GM23338 (cell line): ENCODE measurements around the gene APOBEC3A. TPM values are rescaled to one million over a fixed set of nuclear protein-coding genes. Genes with fewer than 3 reads are reported as not detected.

Experiments used
- ATAC-seq: fragments of 200-7000 bp; cut with Tn5 transposase; 3 replicates; pipeline ENCODE4 v1.9.1; 2020
- DNase-seq: peaks from one replicate; pipeline ENCODE4 v3.0.0-alpha.2; 2015; ENCODE audit warnings: low spot score
- H2AFZ ChIP-seq: fragments of 200-600 bp; sonication (generic); 2 replicates; pipeline ENCODE4 v1.8.0; 2016; ENCODE audit warnings: antibody characterized with exemption, mild to moderate bottlenecking, moderate library complexity
- H3F3A ChIP-seq: fragments of 200-600 bp; sonication (generic); replicated peaks from 2 replicates; pipeline ENCODE4 v1.8.0; 2017; ENCODE audit warnings: antibody characterized with exemption, mixed run types, low read depth
- H3K27ac ChIP-seq: fragments of 200-600 bp; sonication (generic); 2 replicates; pipeline ENCODE4 v1.6.1; 2016; ENCODE audit warnings: low read depth
- H3K27me3 ChIP-seq: fragments of 200-600 bp; sonication (generic); 2 replicates; pipeline ENCODE4 v1.8.0; 2016; ENCODE audit warnings: mild to moderate bottlenecking, mixed run types, moderate library complexity; ENCODE audit not compliant: insufficient read depth
- H3K36me3 ChIP-seq: fragments of 200-600 bp; sonication (generic); 2 replicates; pipeline ENCODE4 v1.8.0; 2016; ENCODE audit warnings: mild to moderate bottlenecking; ENCODE audit not compliant: insufficient read depth
- H3K4me1 ChIP-seq: fragments of 200-600 bp; sonication (generic); 2 replicates; pipeline ENCODE4 v1.8.0; 2016; ENCODE audit warnings: mild to moderate bottlenecking, moderate library complexity; ENCODE audit not compliant: insufficient read depth
- H3K4me2 ChIP-seq: fragments of 200-600 bp; sonication (generic); 2 replicates; pipeline ENCODE4 v1.7.1; 2017; ENCODE audit warnings: mixed run types
- H3K4me3 ChIP-seq: fragments of 200-600 bp; sonication (generic); 2 replicates; pipeline ENCODE4 v1.6.1; 2016; ENCODE audit warnings: mixed run types
- H3K79me2 ChIP-seq: fragments of 200-600 bp; sonication (generic); replicated peaks from 2 replicates; pipeline ENCODE4 v1.8.0; 2017; ENCODE audit warnings: mild to moderate bottlenecking; ENCODE audit not compliant: insufficient read depth
- H3K9me2 ChIP-seq: fragments of 200-600 bp; sonication (generic); 2 replicates; pipeline ENCODE4 v1.8.0; 2017; ENCODE audit not compliant: insufficient read depth
- H4K20me1 ChIP-seq: fragments of 200-600 bp; sonication (generic); replicated peaks from 2 replicates; pipeline ENCODE4 v1.8.0; 2017; ENCODE audit warnings: mild to moderate bottlenecking; ENCODE audit not compliant: insufficient read depth
- H3K27ac Mint-ChIP-seq: 2 replicates; pipeline ENCODE4 v1.8.0; 2020; ENCODE audit warnings: inconsistent platforms, mild to moderate bottlenecking, moderate library complexity, mixed read lengths
- H3K27me3 Mint-ChIP-seq: 3 replicates; pipeline ENCODE4 v1.8.0; 2022; ENCODE audit warnings: low read depth, mild to moderate bottlenecking, moderate library complexity, mixed read lengths, inconsistent platforms; ENCODE audit not compliant: insufficient read depth, poor library complexity
- H3K36me3 Mint-ChIP-seq: 3 replicates; pipeline ENCODE4 v1.8.0; 2021; ENCODE audit warnings: low read depth, mild to moderate bottlenecking, inconsistent platforms, moderate library complexity, mixed read lengths
- H3K4me1 Mint-ChIP-seq: 3 replicates; pipeline ENCODE4 v1.8.0; 2020; ENCODE audit warnings: mild to moderate bottlenecking, inconsistent platforms, mixed read lengths
- H3K4me3 Mint-ChIP-seq: 3 replicates; pipeline ENCODE4 v1.8.0; 2021; ENCODE audit warnings: moderate library complexity, mild to moderate bottlenecking, inconsistent platforms, mixed read lengths
- H3K9me3 Mint-ChIP-seq: 3 replicates; pipeline ENCODE4 v1.8.0; 2020; ENCODE audit warnings: moderate library complexity, mild to moderate bottlenecking, inconsistent platforms, mixed read lengths
- CREB1 ChIP-seq: fragments of 250-450 bp; sonication (Bioruptor Pico); IDR thresholded peaks from 2 replicates; pipeline ENCODE4 v1.5.0; 2020; ENCODE audit warnings: low read depth, mild to moderate bottlenecking, moderate library complexity
- CTCF ChIP-seq, 2 experiments: fragments of 200-600 bp in 1 of 2; sonication (generic) in 1 of 2; conservative IDR thresholded peaks; 2 replicates each; pipeline versions ENCODE4 v1.5.1 to v1.6.1; 2016 to 2017; ENCODE audit warnings: antibody characterized with exemption in 2 of 2, low read depth in 2 of 2, mild to moderate bottlenecking in 2 of 2, moderate library complexity in 1 of 2
- EZH2 ChIP-seq: fragments of 200-600 bp; sonication (generic); IDR thresholded peaks from one replicate; pipeline ENCODE4 v1.8.0; 2017; ENCODE audit warnings: antibody characterized with exemption, mild to moderate bottlenecking, low read depth; ENCODE audit not compliant: unreplicated experiment
- EZH2phosphoT487 ChIP-seq: fragments of 200-600 bp; sonication (generic); IDR thresholded peaks from one replicate; pipeline ENCODE4 v1.8.1; 2018; ENCODE audit warnings: antibody characterized with exemption; ENCODE audit not compliant: unreplicated experiment
- JUNB ChIP-seq: IDR thresholded peaks from one replicate; pipeline ENCODE4 v1.6.1; 2016; ENCODE audit warnings: antibody characterized with exemption; ENCODE audit not compliant: unreplicated experiment
- NANOG ChIP-seq: IDR thresholded peaks from 2 replicates; pipeline ENCODE4 v1.6.1; 2016; ENCODE audit warnings: antibody characterized with exemption, borderline replicate concordance
- POLR2AphosphoS5 ChIP-seq: IDR thresholded peaks from 2 replicates; pipeline ENCODE4 v1.6.1; 2016; ENCODE audit warnings: antibody characterized with exemption, low read depth
- REST ChIP-seq: IDR thresholded peaks from one replicate; pipeline ENCODE4 v1.6.1; 2018; ENCODE audit warnings: antibody characterized with exemption; ENCODE audit not compliant: unreplicated experiment
- STAT1 ChIP-seq: IDR thresholded peaks from one replicate; pipeline ENCODE4 v1.6.1; 2016; ENCODE audit warnings: antibody characterized with exemption; ENCODE audit not compliant: unreplicated experiment
- ZNF114 ChIP-seq: fragments of 250-450 bp; sonication (Bioruptor Pico); IDR thresholded peaks from 2 replicates; pipeline ENCODE4 v1.5.0; 2020; ENCODE audit warnings: mild to moderate bottlenecking, moderate library complexity
- ZNF331 ChIP-seq: fragments of 250-450 bp; sonication (Bioruptor Pico); IDR thresholded peaks from 2 replicates; pipeline ENCODE4 v1.5.0; 2020; ENCODE audit warnings: low read depth, mild to moderate bottlenecking, moderate library complexity
- polyA plus RNA-seq: library from polyadenylated mRNA; unstranded; fragments of >200 nt; fragmentation: Nextera tagmentation; extraction: Ambion mirVana; gene quantifications from 2 replicates; pipeline ENCODE4 v1.2.1, GENCODE V29; 2016
- total RNA-seq: library from RNA; depleted of rRNA; stranded (reverse); fragments of >200 nt; shearing (Covaris generic); gene quantifications from 2 replicates; pipeline ENCODE4 v1.2.3, GENCODE V29; 2014
- TF ChIP-seq, protein P1 (sequence below): fragments of 250-450 bp; sonication (Bioruptor Pico); IDR thresholded peaks from 2 replicates; pipeline ENCODE4 v1.5.0; 2020; ENCODE audit warnings: mild to moderate bottlenecking, moderate library complexity
- TF ChIP-seq, protein P2 (sequence below): IDR thresholded peaks from 2 replicates; pipeline ENCODE4 v1.6.1; 2016; ENCODE audit warnings: antibody characterized with exemption

Gene APOBEC3A
- total and polyA plus RNA-seq, 2 experiments from 2014 or later = 0.21 TPM; not detected in 1

DNA sequence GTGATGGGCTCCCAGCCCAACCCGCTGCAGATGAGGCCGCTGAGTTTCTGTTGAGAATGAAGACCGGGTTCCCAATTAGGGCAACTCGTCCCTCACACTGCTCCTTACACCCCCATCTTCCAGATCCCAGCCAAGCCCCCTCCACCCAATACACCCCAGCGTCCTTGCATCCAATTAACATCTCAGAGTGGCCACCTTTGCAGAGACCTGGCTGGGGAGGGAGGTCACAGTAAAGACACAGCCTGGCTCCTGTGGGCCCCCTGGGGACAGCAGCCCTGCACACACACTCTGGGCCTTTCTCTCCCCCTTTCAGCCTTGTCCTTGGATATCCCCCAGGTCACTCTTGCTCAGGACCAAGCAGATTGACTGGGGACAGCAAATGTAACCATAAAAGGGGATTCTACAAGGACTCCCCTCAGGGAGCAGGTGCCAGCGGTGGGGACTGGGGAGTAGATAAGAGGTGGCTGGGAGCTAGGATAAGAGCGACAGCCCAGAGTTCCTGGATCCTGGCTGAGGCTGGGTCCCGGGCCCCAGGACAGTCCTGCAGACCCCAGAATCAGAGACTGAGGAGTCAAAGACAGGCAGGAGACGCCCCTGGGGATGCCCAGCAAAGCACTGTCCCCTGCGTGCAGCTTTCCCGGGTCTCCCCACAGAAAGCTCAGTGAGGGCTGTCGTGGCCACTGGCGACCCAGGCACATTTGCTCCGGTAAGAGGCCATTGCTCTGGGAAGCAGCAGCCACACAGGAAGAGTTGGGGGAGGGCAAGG, 8.4 kb downstream of the APOBEC3A start:
- Histone ChIP-seq H3K27me3 (no peaks in the 10 kb centered on the region), H3K4me3 (no peak overlapping the region), H2AFZ (peak overlapping the region; percentile 38; the same call in 1 of the 2 replicates), H3F3A (no peaks in the 10 kb centered on the region), H3K27ac (no peak overlapping the region), H3K9me2 (no peaks in the 10 kb centered on the region), H4K20me1 (no peaks in the 10 kb centered on the region), H3K4me2 (no peak overlapping the region), H3K4me1 (no peaks in the 10 kb centered on the region), H3K36me3 (no peaks in the 10 kb centered on the region), H3K79me2 (no peaks in the 10 kb centered on the region)
- Mint-ChIP-seq H3K27me3 (peaks cover 10% of the 10 kb centered on the region), H3K27ac (no peak overlapping the region), H3K4me1 (peaks cover 22% of the 10 kb centered on the region), H3K9me3 (no peaks in the 10 kb centered on the region), H3K36me3 (no peaks in the 10 kb centered on the region; the same call in 2 of the 3 replicates), H3K4me3 (no peak overlapping the region; the same call in 2 of the 3 replicates)
- ATAC-seq = no peak; the same call in 2 of the 3 replicates
- no peak for DNase-seq
- no peak for TF ChIP-seq EZH2phosphoT487
- TF ChIP-seq, protein P1, sequence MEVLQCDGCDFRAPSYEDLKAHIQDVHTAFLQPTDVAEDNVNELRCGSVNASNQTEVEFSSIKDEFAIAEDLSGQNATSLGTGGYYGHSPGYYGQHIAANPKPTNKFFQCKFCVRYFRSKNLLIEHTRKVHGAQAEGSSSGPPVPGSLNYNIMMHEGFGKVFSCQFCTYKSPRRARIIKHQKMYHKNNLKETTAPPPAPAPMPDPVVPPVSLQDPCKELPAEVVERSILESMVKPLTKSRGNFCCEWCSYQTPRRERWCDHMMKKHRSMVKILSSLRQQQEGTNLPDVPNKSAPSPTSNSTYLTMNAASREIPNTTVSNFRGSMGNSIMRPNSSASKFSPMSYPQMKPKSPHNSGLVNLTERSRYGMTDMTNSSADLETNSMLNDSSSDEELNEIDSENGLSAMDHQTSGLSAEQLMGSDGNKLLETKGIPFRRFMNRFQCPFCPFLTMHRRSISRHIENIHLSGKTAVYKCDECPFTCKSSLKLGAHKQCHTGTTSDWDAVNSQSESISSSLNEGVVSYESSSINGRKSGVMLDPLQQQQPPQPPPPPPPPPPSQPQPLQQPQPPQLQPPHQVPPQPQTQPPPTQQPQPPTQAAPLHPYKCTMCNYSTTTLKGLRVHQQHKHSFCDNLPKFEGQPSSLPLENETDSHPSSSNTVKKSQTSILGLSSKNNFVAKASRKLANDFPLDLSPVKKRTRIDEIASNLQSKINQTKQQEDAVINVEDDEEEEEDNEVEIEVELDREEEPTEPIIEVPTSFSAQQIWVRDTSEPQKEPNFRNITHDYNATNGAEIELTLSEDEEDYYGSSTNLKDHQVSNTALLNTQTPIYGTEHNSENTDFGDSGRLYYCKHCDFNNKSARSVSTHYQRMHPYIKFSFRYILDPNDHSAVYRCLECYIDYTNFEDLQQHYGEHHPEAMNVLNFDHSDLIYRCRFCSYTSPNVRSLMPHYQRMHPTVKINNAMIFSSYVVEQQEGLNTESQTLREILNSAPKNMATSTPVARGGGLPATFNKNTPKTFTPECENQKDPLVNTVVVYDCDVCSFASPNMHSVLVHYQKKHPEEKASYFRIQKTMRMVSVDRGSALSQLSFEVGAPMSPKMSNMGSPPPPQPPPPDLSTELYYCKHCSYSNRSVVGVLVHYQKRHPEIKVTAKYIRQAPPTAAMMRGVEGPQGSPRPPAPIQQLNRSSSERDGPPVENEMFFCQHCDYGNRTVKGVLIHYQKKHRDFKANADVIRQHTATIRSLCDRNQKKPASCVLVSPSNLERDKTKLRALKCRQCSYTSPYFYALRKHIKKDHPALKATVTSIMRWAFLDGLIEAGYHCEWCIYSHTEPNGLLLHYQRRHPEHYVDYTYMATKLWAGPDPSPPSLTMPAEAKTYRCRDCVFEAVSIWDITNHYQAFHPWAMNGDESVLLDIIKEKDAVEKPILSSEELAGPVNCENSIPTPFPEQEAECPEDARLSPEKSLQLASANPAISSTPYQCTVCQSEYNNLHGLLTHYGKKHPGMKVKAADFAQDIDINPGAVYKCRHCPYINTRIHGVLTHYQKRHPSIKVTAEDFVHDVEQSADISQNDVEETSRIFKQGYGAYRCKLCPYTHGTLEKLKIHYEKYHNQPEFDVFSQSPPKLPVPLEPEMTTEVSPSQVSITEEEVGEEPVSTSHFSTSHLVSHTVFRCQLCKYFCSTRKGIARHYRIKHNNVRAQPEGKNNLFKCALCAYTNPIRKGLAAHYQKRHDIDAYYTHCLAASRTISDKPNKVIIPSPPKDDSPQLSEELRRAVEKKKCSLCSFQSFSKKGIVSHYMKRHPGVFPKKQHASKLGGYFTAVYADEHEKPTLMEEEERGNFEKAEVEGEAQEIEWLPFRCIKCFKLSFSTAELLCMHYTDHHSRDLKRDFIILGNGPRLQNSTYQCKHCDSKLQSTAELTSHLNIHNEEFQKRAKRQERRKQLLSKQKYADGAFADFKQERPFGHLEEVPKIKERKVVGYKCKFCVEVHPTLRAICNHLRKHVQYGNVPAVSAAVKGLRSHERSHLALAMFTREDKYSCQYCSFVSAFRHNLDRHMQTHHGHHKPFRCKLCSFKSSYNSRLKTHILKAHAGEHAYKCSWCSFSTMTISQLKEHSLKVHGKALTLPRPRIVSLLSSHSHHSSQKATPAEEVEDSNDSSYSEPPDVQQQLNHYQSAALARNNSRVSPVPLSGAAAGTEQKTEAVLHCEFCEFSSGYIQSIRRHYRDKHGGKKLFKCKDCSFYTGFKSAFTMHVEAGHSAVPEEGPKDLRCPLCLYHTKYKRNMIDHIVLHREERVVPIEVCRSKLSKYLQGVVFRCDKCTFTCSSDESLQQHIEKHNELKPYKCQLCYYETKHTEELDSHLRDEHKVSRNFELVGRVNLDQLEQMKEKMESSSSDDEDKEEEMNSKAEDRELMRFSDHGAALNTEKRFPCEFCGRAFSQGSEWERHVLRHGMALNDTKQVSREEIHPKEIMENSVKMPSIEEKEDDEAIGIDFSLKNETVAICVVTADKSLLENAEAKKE (CRISPR knock-in tag) = no peak
- no peak for TF ChIP-seq REST
- no peak for TF ChIP-seq CTCF (conservative IDR thresholded peaks at IDR 0.05; ENCODE audit: low read depth in 2 of 2)
- no peak for TF ChIP-seq ZNF331 (CRISPR knock-in tag)
- TF ChIP-seq POLR2AphosphoS5 = no peak
- no peak for TF ChIP-seq STAT1
- TF ChIP-seq JUNB = no peak
- TF ChIP-seq CREB1 (CRISPR knock-in tag) = no peak
- no peak for TF ChIP-seq ZNF114 (CRISPR knock-in tag)
- TF ChIP-seq NANOG = no peak
- TF ChIP-seq, protein P2, sequence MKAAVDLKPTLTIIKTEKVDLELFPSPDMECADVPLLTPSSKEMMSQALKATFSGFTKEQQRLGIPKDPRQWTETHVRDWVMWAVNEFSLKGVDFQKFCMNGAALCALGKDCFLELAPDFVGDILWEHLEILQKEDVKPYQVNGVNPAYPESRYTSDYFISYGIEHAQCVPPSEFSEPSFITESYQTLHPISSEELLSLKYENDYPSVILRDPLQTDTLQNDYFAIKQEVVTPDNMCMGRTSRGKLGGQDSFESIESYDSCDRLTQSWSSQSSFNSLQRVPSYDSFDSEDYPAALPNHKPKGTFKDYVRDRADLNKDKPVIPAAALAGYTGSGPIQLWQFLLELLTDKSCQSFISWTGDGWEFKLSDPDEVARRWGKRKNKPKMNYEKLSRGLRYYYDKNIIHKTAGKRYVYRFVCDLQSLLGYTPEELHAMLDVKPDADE = no peak
- TF ChIP-seq EZH2 = no peak
